OCI-LY7 (cell line): ENCODE results near the gene SBNO1.

Experiments used
- EZH2phosphoT487 ChIP-seq: fragments of 200-600 bp; sonication (generic); IDR thresholded peaks from 2 replicates; pipeline ENCODE4 v1.6.1; 2018; ENCODE audit warnings: low read depth, borderline replicate concordance, mild to moderate bottlenecking, mixed run types, antibody characterized with exemption, low read length, moderate library complexity, mixed read lengths
- TF ChIP-seq, protein P1 (sequence below): fragments of 200-600 bp; sonication (generic); conservative IDR thresholded peaks from 2 replicates; pipeline ENCODE4 v1.5.1; 2014; ENCODE audit warnings: mild to moderate bottlenecking, antibody characterized with exemption, low read length, moderate library complexity, mixed read lengths

DNA sequence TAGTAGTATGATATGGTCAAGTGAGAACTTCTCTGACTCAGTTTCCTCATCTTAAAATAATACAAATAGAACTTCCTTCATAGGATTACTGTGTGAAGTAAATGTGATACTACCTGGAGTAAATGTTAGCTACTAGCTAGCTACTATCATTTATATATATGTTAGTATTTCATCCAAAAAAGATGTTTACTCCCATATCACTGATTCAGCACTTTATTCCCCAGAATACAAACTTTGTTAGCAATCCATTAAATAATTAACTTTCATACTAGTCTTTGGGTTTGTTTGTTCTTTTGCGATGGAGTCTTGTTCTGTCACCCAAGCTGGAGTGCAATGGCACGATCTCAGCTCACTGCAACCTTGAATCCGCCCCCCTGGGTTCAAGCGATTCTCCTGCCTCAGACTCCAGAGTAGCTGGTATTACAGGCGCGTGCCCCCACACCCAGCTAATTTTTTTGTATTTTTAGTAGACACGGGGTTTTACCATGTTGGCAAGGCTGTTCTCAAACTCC is 8.4 kb downstream of the SBNO1 start:
- TF ChIP-seq, protein P1, sequence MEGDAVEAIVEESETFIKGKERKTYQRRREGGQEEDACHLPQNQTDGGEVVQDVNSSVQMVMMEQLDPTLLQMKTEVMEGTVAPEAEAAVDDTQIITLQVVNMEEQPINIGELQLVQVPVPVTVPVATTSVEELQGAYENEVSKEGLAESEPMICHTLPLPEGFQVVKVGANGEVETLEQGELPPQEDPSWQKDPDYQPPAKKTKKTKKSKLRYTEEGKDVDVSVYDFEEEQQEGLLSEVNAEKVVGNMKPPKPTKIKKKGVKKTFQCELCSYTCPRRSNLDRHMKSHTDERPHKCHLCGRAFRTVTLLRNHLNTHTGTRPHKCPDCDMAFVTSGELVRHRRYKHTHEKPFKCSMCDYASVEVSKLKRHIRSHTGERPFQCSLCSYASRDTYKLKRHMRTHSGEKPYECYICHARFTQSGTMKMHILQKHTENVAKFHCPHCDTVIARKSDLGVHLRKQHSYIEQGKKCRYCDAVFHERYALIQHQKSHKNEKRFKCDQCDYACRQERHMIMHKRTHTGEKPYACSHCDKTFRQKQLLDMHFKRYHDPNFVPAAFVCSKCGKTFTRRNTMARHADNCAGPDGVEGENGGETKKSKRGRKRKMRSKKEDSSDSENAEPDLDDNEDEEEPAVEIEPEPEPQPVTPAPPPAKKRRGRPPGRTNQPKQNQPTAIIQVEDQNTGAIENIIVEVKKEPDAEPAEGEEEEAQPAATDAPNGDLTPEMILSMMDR = no peak
- no peak for TF ChIP-seq EZH2phosphoT487
